HL-60 (cell line): ENCODE measurements around the gene KCNT1.

Source experiments
- GABPA ChIP-seq: IDR thresholded peaks from 2 replicates; pipeline ENCODE4 v1.6.1; 2012; ENCODE audit warnings: low read depth
- POLR2AphosphoS5 ChIP-seq: IDR thresholded peaks from 2 replicates; pipeline ENCODE4 v1.6.1; 2012; ENCODE audit warnings: low read depth
- SPI1 ChIP-seq: IDR thresholded peaks from 2 replicates; pipeline ENCODE4 v1.6.1; 2012; ENCODE audit warnings: low read depth, mild to moderate bottlenecking, borderline replicate concordance
- TF ChIP-seq, protein P1 (sequence below): IDR thresholded peaks from one replicate; pipeline ENCODE4 v1.5.1; 2011; ENCODE audit warnings: low read length, control low read depth, inconsistent platforms; ENCODE audit not compliant: insufficient read depth
- TF ChIP-seq, protein P2 (sequence below): IDR thresholded peaks from 2 replicates; pipeline ENCODE4 v1.6.1; 2012; ENCODE audit warnings: low read depth; ENCODE audit not compliant: insufficient replicate concordance

GRCh38 chr9:135761150-135761844 lies 59.3 kb downstream of the KCNT1 start:
- TF ChIP-seq, protein P1, sequence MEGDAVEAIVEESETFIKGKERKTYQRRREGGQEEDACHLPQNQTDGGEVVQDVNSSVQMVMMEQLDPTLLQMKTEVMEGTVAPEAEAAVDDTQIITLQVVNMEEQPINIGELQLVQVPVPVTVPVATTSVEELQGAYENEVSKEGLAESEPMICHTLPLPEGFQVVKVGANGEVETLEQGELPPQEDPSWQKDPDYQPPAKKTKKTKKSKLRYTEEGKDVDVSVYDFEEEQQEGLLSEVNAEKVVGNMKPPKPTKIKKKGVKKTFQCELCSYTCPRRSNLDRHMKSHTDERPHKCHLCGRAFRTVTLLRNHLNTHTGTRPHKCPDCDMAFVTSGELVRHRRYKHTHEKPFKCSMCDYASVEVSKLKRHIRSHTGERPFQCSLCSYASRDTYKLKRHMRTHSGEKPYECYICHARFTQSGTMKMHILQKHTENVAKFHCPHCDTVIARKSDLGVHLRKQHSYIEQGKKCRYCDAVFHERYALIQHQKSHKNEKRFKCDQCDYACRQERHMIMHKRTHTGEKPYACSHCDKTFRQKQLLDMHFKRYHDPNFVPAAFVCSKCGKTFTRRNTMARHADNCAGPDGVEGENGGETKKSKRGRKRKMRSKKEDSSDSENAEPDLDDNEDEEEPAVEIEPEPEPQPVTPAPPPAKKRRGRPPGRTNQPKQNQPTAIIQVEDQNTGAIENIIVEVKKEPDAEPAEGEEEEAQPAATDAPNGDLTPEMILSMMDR = no peak
- TF ChIP-seq POLR2AphosphoS5 = no peak
- TF ChIP-seq, protein P2, sequence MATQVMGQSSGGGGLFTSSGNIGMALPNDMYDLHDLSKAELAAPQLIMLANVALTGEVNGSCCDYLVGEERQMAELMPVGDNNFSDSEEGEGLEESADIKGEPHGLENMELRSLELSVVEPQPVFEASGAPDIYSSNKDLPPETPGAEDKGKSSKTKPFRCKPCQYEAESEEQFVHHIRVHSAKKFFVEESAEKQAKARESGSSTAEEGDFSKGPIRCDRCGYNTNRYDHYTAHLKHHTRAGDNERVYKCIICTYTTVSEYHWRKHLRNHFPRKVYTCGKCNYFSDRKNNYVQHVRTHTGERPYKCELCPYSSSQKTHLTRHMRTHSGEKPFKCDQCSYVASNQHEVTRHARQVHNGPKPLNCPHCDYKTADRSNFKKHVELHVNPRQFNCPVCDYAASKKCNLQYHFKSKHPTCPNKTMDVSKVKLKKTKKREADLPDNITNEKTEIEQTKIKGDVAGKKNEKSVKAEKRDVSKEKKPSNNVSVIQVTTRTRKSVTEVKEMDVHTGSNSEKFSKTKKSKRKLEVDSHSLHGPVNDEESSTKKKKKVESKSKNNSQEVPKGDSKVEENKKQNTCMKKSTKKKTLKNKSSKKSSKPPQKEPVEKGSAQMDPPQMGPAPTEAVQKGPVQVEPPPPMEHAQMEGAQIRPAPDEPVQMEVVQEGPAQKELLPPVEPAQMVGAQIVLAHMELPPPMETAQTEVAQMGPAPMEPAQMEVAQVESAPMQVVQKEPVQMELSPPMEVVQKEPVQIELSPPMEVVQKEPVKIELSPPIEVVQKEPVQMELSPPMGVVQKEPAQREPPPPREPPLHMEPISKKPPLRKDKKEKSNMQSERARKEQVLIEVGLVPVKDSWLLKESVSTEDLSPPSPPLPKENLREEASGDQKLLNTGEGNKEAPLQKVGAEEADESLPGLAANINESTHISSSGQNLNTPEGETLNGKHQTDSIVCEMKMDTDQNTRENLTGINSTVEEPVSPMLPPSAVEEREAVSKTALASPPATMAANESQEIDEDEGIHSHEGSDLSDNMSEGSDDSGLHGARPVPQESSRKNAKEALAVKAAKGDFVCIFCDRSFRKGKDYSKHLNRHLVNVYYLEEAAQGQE = no peak
- TF ChIP-seq GABPA = no peak
- no peak for TF ChIP-seq SPI1
